ENCODE results near the gene UBE2G1.
"Not testable (repeated sequence)": the region's sequence is repeated elsewhere in the genome, so short reads cannot be mapped to it uniquely, and the experiment has no call there.

The UBE2G1 gene

GRCh38 chr17:4301066-4301465 is 65.4 kb downstream of the UBE2G1 start:
- no peak for DNase-seq (ENCODE audit: low spot score)

- DNase-seq (ENCODE audit: low spot score): no peak
Observed at GRCh38 chr17:4297351-4297750, 69.1 kb downstream of the UBE2G1 start.

GRCh38 chr17:4295686-4296085 is 70.8 kb downstream of the UBE2G1 start:
- DNase-seq (ENCODE audit: low spot score): no peak

GRCh38 chr17:4293572-4293971 is 72.9 kb downstream of the UBE2G1 start:
- peak; percentile 5 for DNase-seq (ENCODE audit: low spot score)

- DNase-seq (ENCODE audit: low spot score): no peak
Observed at GRCh38 chr17:4287710-4288109, 78.8 kb downstream of the UBE2G1 start.

GRCh38 chr17:4276514-4276913 is 90.0 kb downstream of the UBE2G1 start:
- DNase-seq (ENCODE audit: low spot score): no peak

GRCh38 chr17:4272972-4273368 is 93.5 kb downstream of the UBE2G1 start:
- DNase-seq (ENCODE audit: low spot score): no peak

- no peak for DNase-seq (ENCODE audit: low spot score)
Observed at GRCh38 chr17:4272213-4272971, 94.1 kb downstream of the UBE2G1 start.

GRCh38 chr17:4270736-4271135 is 95.7 kb downstream of the UBE2G1 start:
- no peak for DNase-seq (ENCODE audit: low spot score)

GRCh38 chr17:4269915-4270314 is 96.6 kb downstream of the UBE2G1 start:
- no peak for DNase-seq (ENCODE audit: low spot score)

- DNase-seq (ENCODE audit: low spot score): no peak
Observed at GRCh38 chr17:4267402-4267801, 99.1 kb downstream of the UBE2G1 start.

- no peak for DNase-seq (ENCODE audit: low spot score)
Observed at GRCh38 chr17:4266550-4266949, 99.9 kb downstream of the UBE2G1 start.

- DNase-seq (ENCODE audit: low spot score): peak; percentile 93
Observed at GRCh38 chr17:4263282-4264215, 102.9 kb downstream of the UBE2G1 start, which contains the start of gene ANKFY1. Gene ANKFY1, minus strand, starts transcription at chr17:4263979. Its CDS starts 38 bp downstream, at chr17:4263941.

GRCh38 chr17:4262703-4263102 is 103.8 kb downstream of the UBE2G1 start:
- DNase-seq (ENCODE audit: low spot score): peak; percentile 26

- no peak for DNase-seq (ENCODE audit: low spot score)
Observed at GRCh38 chr17:4261452-4261851, 105.0 kb downstream of the UBE2G1 start.

- no peak for DNase-seq (ENCODE audit: low spot score)
Observed at GRCh38 chr17:4258867-4259266, 107.6 kb downstream of the UBE2G1 start.

- DNase-seq (ENCODE audit: low spot score): no peak
Observed at GRCh38 chr17:4256952-4257351, 109.5 kb downstream of the UBE2G1 start.

GRCh38 chr17:4255271-4255670 is 111.2 kb downstream of the UBE2G1 start:
- not testable (repeated sequence) for DNase-seq (ENCODE audit: low spot score)

GRCh38 chr17:4250887-4251286 is 115.6 kb downstream of the UBE2G1 start:
- no peak for DNase-seq (ENCODE audit: low spot score)

- peak; percentile 47 for DNase-seq (ENCODE audit: low spot score)
Observed at GRCh38 chr17:4249452-4250029, 116.9 kb downstream of the UBE2G1 start.

GRCh38 chr17:4248504-4249277 is 117.8 kb downstream of the UBE2G1 start:
- DNase-seq (ENCODE audit: low spot score): no peak

- DNase-seq (ENCODE audit: low spot score): no peak
Observed at GRCh38 chr17:4247971-4248388, 118.5 kb downstream of the UBE2G1 start.

Measured in NAMALWA (cell line).